Measurements from ENCODE around the gene ARHGEF9. TPM values are rescaled to one million over a fixed set of nuclear protein-coding genes. Genes with fewer than 3 reads are reported as not detected.
"Not testable (repeated sequence)": the region's sequence is repeated elsewhere in the genome, so short reads cannot be mapped to it uniquely, and the experiment has no call there.

Gene ARHGEF9
- total RNA-seq, 1 experiment from 2014 or later, result 16.5 TPM

GRCh38 chrX:63664083-63664482 lies 120.9 kb downstream of the ARHGEF9 start:
- no peaks in the 10 kb centered on the region for H3K36me3 ChIP-seq (replicated peaks; ENCODE audit: control insufficient read depth, insufficient read depth, low read length)
- DNase-seq, result no peak
- H3K4me3 ChIP-seq (ENCODE audit: insufficient read depth, low read depth, low read length), result no peak overlapping the region
- H3K27me3 ChIP-seq (ENCODE audit: control insufficient read depth, insufficient read depth, low read length), result no peaks in the 10 kb centered on the region

GRCh38 chrX:63661676-63662075 lies 123.3 kb downstream of the ARHGEF9 start:
- H3K27me3 ChIP-seq (ENCODE audit: control insufficient read depth, insufficient read depth, low read length), result no peaks in the 10 kb centered on the region
- H3K36me3 ChIP-seq (replicated peaks; ENCODE audit: control insufficient read depth, insufficient read depth, low read length), result no peaks in the 10 kb centered on the region; the same call in none of the 2 replicates
- H3K4me3 ChIP-seq (ENCODE audit: insufficient read depth, low read depth, low read length), result no peak overlapping the region
- DNase-seq, result no peak

- DNase-seq, result no peak
- Histone ChIP-seq H3K36me3 (replicated peaks; ENCODE audit: control insufficient read depth, insufficient read depth, low read length) (no peaks in the 10 kb centered on the region; the same call in none of the 2 replicates), H3K4me3 (ENCODE audit: insufficient read depth, low read depth, low read length) (no peak overlapping the region), H3K27me3 (ENCODE audit: control insufficient read depth, insufficient read depth, low read length) (no peaks in the 10 kb centered on the region)
Observed at GRCh38 chrX:63658920-63659319, 126.1 kb downstream of the ARHGEF9 start.

GRCh38 chrX:63657821-63658220 lies 127.2 kb downstream of the ARHGEF9 start:
- H3K27me3 ChIP-seq (ENCODE audit: control insufficient read depth, insufficient read depth, low read length), result no peaks in the 10 kb centered on the region
- DNase-seq, result no peak

DNA sequence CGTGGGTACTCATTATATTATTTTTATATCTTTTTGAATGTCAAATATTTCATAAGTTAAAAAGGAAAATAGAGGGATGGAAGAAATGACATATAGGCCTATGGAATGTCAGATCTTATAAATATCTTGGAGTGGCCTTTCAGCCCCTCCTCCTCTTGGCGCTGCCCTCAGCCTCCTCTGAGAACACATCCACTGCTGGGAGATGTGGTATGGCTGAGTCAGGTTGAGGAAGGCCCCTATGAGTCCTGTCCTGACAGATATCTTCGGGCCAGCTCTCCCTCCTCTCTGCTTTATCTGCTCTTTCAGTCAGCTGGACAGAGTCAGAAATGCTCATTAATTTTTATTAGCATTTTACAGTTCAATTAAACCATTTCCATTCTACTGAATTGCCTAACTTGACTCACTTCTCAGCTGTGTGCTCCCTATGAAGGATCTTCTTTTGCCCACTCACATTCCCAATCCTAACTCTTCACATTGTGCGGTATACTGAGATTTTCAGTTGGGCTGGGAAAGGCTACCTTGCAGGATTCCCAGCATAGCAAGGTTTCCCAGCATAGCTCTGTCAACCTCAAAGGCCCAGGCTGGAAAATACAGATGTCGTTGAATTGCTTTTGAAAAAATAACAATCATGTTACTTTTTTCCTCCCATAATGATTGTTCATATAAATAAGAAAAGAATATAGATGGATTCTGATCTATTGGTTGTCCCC lies 128.0 kb downstream of the ARHGEF9 start:
- no peak for DNase-seq
- Histone ChIP-seq H3K4me3 (ENCODE audit: insufficient read depth, low read depth, low read length) (no peak overlapping the region), H3K36me3 (replicated peaks; ENCODE audit: control insufficient read depth, insufficient read depth, low read length) (no peaks in the 10 kb centered on the region; the same call in none of the 2 replicates), H3K27me3 (ENCODE audit: control insufficient read depth, insufficient read depth, low read length) (no peaks in the 10 kb centered on the region)

More at GRCh38 chrX:63657821-63658220, 127.2 kb downstream of the ARHGEF9 start:
- H3K36me3 ChIP-seq (replicated peaks; ENCODE audit: control insufficient read depth, insufficient read depth, low read length), result no peaks in the 10 kb centered on the region; the same call in none of the 2 replicates
- H3K4me3 ChIP-seq (ENCODE audit: insufficient read depth, low read depth, low read length), result no peak overlapping the region

GRCh38 chrX:63652086-63652765 lies 132.8 kb downstream of the ARHGEF9 start:
- no peaks in the 10 kb centered on the region for H3K27me3 ChIP-seq (ENCODE audit: control insufficient read depth, insufficient read depth, low read length)
- H3K4me3 ChIP-seq (ENCODE audit: insufficient read depth, low read depth, low read length), result no peak overlapping the region
- H3K36me3 ChIP-seq (replicated peaks; ENCODE audit: control insufficient read depth, insufficient read depth, low read length), result no peaks in the 10 kb centered on the region; the same call in none of the 2 replicates
- DNase-seq, result no peak

DNA sequence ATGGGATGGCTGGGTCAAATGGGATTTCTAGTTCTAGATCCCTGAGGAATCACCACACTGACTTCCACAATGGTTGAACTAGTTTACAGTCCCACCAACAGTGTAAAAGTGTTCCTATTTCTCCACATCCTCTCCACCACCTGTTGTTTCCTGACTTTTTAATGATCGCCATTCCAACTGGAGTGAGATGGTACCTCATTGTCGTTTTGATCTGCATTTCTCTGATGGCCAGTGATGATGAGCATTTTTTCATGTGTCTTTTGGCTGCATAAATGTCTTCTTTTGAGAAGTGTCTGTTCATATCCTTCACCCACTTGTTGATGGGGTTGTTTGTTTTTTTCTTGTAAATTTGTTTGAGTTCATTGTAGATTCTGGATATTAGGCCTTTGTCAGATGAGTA lies 139.3 kb downstream of the ARHGEF9 start:
- not testable (repeated sequence) for DNase-seq; H3K36me3 ChIP-seq (replicated peaks; ENCODE audit: control insufficient read depth, insufficient read depth, low read length); H3K27me3 ChIP-seq (ENCODE audit: control insufficient read depth, insufficient read depth, low read length); H3K4me3 ChIP-seq (ENCODE audit: insufficient read depth, low read depth, low read length)

DNA sequence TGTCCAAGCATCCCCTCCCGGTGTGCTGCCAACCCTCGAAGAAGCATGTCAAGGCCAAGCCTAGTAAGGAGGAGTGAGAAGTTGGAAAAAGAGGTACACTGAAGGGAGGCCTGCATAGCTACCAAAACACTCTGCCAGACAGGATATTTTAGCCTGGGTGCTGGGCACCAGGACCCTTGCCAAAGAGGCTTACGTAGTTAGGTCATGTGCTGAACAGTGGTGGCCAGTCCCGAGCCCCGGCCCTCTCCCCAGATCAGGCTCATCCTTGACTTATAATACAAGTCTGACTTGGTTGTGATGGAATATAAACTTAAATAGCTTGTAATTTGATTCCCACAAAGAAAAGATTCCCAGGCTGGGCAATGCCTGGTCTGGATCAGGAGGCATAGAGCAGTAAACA lies 149.3 kb downstream of the ARHGEF9 start:
- Histone ChIP-seq H3K4me3 (ENCODE audit: insufficient read depth, low read depth, low read length) (no peak overlapping the region), H3K36me3 (replicated peaks; ENCODE audit: control insufficient read depth, insufficient read depth, low read length) (no peaks in the 10 kb centered on the region; the same call in none of the 2 replicates), H3K27me3 (ENCODE audit: control insufficient read depth, insufficient read depth, low read length) (no peaks in the 10 kb centered on the region)
- no peak for DNase-seq

DNA sequence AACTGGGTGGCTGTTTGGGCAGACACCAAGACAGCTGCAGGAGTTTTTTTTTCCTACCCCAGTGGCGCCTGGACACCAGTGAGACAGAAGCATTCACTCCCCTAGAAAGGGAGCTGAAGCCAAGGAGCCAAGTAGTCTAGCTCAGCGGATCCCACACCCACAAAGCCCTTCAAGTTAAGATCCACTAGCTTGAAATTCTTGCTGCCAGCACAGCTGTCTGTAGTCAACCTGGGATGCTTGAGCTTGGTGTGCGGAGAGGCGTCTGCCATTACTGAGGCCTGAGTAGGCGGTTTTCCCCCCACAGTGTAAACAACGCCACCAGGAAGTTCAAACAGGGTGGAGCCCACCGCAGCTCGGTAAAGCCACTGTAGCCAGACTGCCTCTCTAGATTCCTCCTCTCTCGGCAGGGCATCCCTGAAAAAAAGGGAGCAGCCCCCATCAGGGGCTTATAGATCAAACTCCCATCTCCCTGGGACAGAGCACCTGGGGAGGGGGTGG lies 171.4 kb downstream of the ARHGEF9 start:
- H3K36me3 ChIP-seq (replicated peaks; ENCODE audit: control insufficient read depth, insufficient read depth, low read length), result no peaks in the 10 kb centered on the region
- no peak overlapping the region for H3K4me3 ChIP-seq (ENCODE audit: insufficient read depth, low read depth, low read length)
- no peak for DNase-seq
- no peaks in the 10 kb centered on the region for H3K27me3 ChIP-seq (ENCODE audit: control insufficient read depth, insufficient read depth, low read length)

DNA sequence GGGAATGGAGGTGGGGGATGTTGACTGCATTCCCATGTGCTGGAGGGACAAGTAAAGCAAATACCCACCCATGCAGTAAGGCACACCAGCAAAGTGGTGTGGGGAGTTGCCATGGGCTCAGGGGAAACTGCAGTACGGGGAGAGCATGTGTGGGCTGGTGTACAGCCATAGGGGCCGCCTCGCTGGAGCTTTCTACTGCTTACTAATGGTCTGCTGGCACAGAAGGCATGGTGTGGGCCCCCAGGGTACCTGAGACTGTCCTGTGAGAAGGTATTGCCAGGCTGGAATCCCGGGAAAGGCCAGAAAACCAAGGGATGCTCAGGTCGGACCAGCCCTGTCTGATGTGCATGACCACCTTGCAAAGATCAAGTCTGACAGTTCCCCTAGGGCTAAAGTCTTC lies 199.1 kb downstream of the ARHGEF9 start:
- Histone ChIP-seq H3K27me3 (ENCODE audit: control insufficient read depth, insufficient read depth, low read length) (no peaks in the 10 kb centered on the region), H3K4me3 (ENCODE audit: insufficient read depth, low read depth, low read length) (no peak overlapping the region), H3K36me3 (replicated peaks; ENCODE audit: control insufficient read depth, insufficient read depth, low read length) (no peaks in the 10 kb centered on the region)
- DNase-seq, result no peak

Data from H7 (cell line).